H1 (cell line): ENCODE measurements around the gene ACER3. TPM values are rescaled to one million over a fixed set of nuclear protein-coding genes. Genes with fewer than 3 reads are reported as not detected.

ENCODE experiments used
- CTCF ChIA-PET: fragments of 300-600 bp; sonication (Branson Sonifier 250); formaldehyde crosslinking; loops from one replicate; lab custom pipeline; 2021; ENCODE audit not compliant: partially characterized antibody; lab: Charles Lee
- POLR2A ChIA-PET: fragments of 300-600 bp; sonication (Branson Sonifier 250); formaldehyde crosslinking; loops from one replicate; lab custom pipeline; 2021; ENCODE audit warnings: inconsistent platforms; ENCODE audit not compliant: partially characterized antibody; lab: Charles Lee
- DNase-seq, 2 experiments: peaks; one replicate each; pipeline versions ENCODE4 v3.0.0 to v3.0.0-alpha.2; 2010 to 2022; ENCODE audit warnings: low spot score in 2 of 2, low read depth in 1 of 2, mixed read lengths in 1 of 2
- FAIRE-seq: peaks from 2 replicates; lab custom pipeline; 2011; peaks lifted over from hg19 to GRCh38; lab: Jason Lieb, UNC
- H2AFZ ChIP-seq: 2 replicates; pipeline ENCODE4 v1.8.1; 2012; ENCODE audit warnings: low read length, inconsistent platforms
- H2AK5ac ChIP-seq: 2 replicates; pipeline ENCODE4 v1.6.1; 2013; ENCODE audit warnings: low read depth, low read length
- H2BK120ac ChIP-seq: replicated peaks from 2 replicates; pipeline ENCODE3; 2013; ENCODE audit warnings: low read depth, low read length, inconsistent platforms
- H2BK12ac ChIP-seq: 2 replicates; pipeline ENCODE4 v1.6.1; 2013; ENCODE audit warnings: low read depth, low read length
- H2BK15ac ChIP-seq: 2 replicates; pipeline ENCODE4 v1.6.1; 2013; ENCODE audit warnings: low read length
- H2BK20ac ChIP-seq: 2 replicates; pipeline ENCODE4 v1.6.1; 2013; ENCODE audit warnings: low read length
- H2BK5ac ChIP-seq: 2 replicates; pipeline ENCODE4 v1.6.1; 2013; ENCODE audit warnings: low read depth, low read length
- H3K14ac ChIP-seq: 2 replicates; pipeline ENCODE4 v1.6.1; 2013; ENCODE audit warnings: inconsistent platforms; ENCODE audit not compliant: insufficient read length
- H3K18ac ChIP-seq: 2 replicates; pipeline ENCODE4 v1.6.1; 2013; ENCODE audit warnings: low read length; ENCODE audit errors: extremely low read depth
- H3K23ac ChIP-seq: 2 replicates; pipeline ENCODE4 v1.6.1; 2013; ENCODE audit warnings: inconsistent platforms; ENCODE audit not compliant: insufficient read length
- H3K23me2 ChIP-seq: 2 replicates; pipeline ENCODE4 v1.6.1; 2013; ENCODE audit warnings: low read depth, low read length
- H3K27ac ChIP-seq: 2 replicates; pipeline ENCODE4 v1.6.1; 2011; ENCODE audit warnings: low read depth, low read length, inconsistent platforms
- H3K27me3 ChIP-seq, 4 experiments: replicated peaks in 1 of 4; 1 replicate in 1 of 4; 2 replicates in 3 of 4; pipeline versions ENCODE4 v1.6.1 to v1.8.1; 2011 to 2013; ENCODE audit warnings: low read length in 3 of 4, mild to moderate bottlenecking in 3 of 4, inconsistent platforms in 2 of 4, mixed read lengths in 2 of 4, moderate library complexity in 1 of 4; ENCODE audit not compliant: control insufficient read depth in 3 of 4, insufficient read depth in 3 of 4; ENCODE audit errors: extremely low read depth in 1 of 4
- H3K36me3 ChIP-seq, 4 experiments: 2 replicates each; pipeline versions ENCODE4 v1.6.1 to v1.8.1; 2011 to 2013; ENCODE audit warnings: mild to moderate bottlenecking in 4 of 4, low read length in 3 of 4, moderate library complexity in 2 of 4, control low read depth in 1 of 4, inconsistent platforms in 1 of 4; ENCODE audit not compliant: insufficient read depth in 4 of 4, control insufficient read depth in 2 of 4
- H3K4ac ChIP-seq: replicated peaks from 2 replicates; pipeline ENCODE3; 2013; ENCODE audit warnings: low read length, low read depth, mixed read lengths, inconsistent platforms; ENCODE audit not compliant: insufficient read length
- H3K4me1 ChIP-seq, 4 experiments: replicated peaks in 1 of 4; 1 replicate in 1 of 4; 2 replicates in 3 of 4; pipeline versions ENCODE4 v1.6.1 to v1.8.1; 2011 to 2013; ENCODE audit warnings: low read length in 3 of 4, inconsistent platforms in 2 of 4, mixed read lengths in 1 of 4; ENCODE audit not compliant: insufficient read depth in 4 of 4, control insufficient read depth in 3 of 4
- H3K4me2 ChIP-seq, 2 experiments: 2 replicates each; pipeline versions ENCODE4 v1.6.1 to v1.8.1; 2011 to 2013; ENCODE audit warnings: low read depth in 2 of 2, low read length in 2 of 2, control low read depth in 1 of 2, inconsistent platforms in 1 of 2, mild to moderate bottlenecking in 1 of 2; ENCODE audit not compliant: insufficient read depth in 1 of 2
- H3K4me3 ChIP-seq, 4 experiments: fragments of 200-600, 300-600 bp in 1 of 4; sonication (generic), shearing (Covaris generic), sonication (Bioruptor Twin) in 1 of 4; 2 replicates each; pipeline versions ENCODE4 v1.5.1 to v1.8.1; 2011 to 2016; ENCODE audit warnings: low read length in 4 of 4, low read depth in 3 of 4, control low read depth in 2 of 4, inconsistent platforms in 2 of 4, mild to moderate bottlenecking in 2 of 4, mixed read lengths in 1 of 4, moderate library complexity in 1 of 4; ENCODE audit not compliant: insufficient read depth in 2 of 4; ENCODE audit errors: extremely low read depth in 1 of 4
- H3K56ac ChIP-seq: replicated peaks from 2 replicates; pipeline ENCODE3; 2013; ENCODE audit warnings: low read depth, mild to moderate bottlenecking, mixed read lengths, low read length, inconsistent platforms; ENCODE audit not compliant: insufficient read length
- H3K79me1 ChIP-seq: 2 replicates; pipeline ENCODE4 v1.6.1; 2013; ENCODE audit warnings: low read depth, low read length, control low read depth
- H3K79me2 ChIP-seq, 2 experiments: 2 replicates each; pipeline versions ENCODE4 v1.6.1 to v1.8.1; 2012 to 2013; ENCODE audit warnings: low read length in 2 of 2, mild to moderate bottlenecking in 2 of 2, inconsistent platforms in 1 of 2; ENCODE audit not compliant: insufficient read depth in 2 of 2, control insufficient read depth in 1 of 2
- H3K9ac ChIP-seq, 4 experiments: replicated peaks in 1 of 4; 1 replicate in 1 of 4; 2 replicates in 3 of 4; pipeline versions ENCODE4 v1.6.1 to v1.8.1; 2011 to 2013; ENCODE audit warnings: low read depth in 3 of 4, low read length in 3 of 4, control low read depth in 2 of 4, mild to moderate bottlenecking in 2 of 4, moderate library complexity in 2 of 4, inconsistent platforms in 1 of 4; ENCODE audit errors: extremely low read depth in 1 of 4
- H3K9me3 ChIP-seq, 2 experiments: 2 replicates each; pipeline versions ENCODE4 v1.6.1 to v1.8.1; 2012 to 2013; ENCODE audit warnings: mild to moderate bottlenecking in 2 of 2, moderate library complexity in 2 of 2, control low read depth in 1 of 2, inconsistent platforms in 1 of 2, low read depth in 1 of 2, low read length in 1 of 2, mixed read lengths in 1 of 2; ENCODE audit not compliant: insufficient read depth in 2 of 2
- H4K20me1 ChIP-seq, 2 experiments: replicated peaks in 1 of 2; 2 replicates each; pipeline versions ENCODE3 to v1.8.1; 2011 to 2013; ENCODE audit warnings: inconsistent platforms in 2 of 2, low read length in 2 of 2, mild to moderate bottlenecking in 1 of 2; ENCODE audit not compliant: insufficient read depth in 2 of 2, control insufficient read depth in 1 of 2
- H4K5ac ChIP-seq: 2 replicates; pipeline ENCODE4 v1.6.1; 2013; ENCODE audit warnings: low read length, low read depth, mixed read lengths, inconsistent platforms; ENCODE audit not compliant: insufficient read length
- H4K8ac ChIP-seq: 2 replicates; pipeline ENCODE4 v1.8.0; 2013; ENCODE audit warnings: mild to moderate bottlenecking, moderate library complexity, low read length, inconsistent platforms; ENCODE audit not compliant: insufficient read depth; ENCODE audit errors: extremely low read depth
- H4K91ac ChIP-seq: replicated peaks from 2 replicates; pipeline ENCODE3; 2013; ENCODE audit warnings: low read length, mixed read lengths, inconsistent platforms; ENCODE audit not compliant: insufficient read length
- BRCA1 ChIP-seq: IDR thresholded peaks from 2 replicates; pipeline ENCODE4 v1.6.1; 2012; ENCODE audit warnings: low read depth, low read length, improper control_type of control experiment
- CBX5 ChIP-seq: fragments of 300-800, 300-1000 bp; sonication (generic); IDR thresholded peaks from 2 replicates; pipeline ENCODE4 v1.7.1; 2016; ENCODE audit warnings: antibody characterized with exemption, low read length, low read depth
- CREB1 ChIP-seq: IDR thresholded peaks from 2 replicates; pipeline ENCODE4 v1.6.1; 2012; ENCODE audit warnings: inconsistent platforms
- FOSL1 ChIP-seq: IDR thresholded peaks from 2 replicates; pipeline ENCODE4 v1.6.1; 2011; ENCODE audit warnings: mild to moderate bottlenecking, low read depth, low read length, moderate library complexity; ENCODE audit not compliant: insufficient read depth
- KDM4A ChIP-seq: IDR thresholded peaks from one replicate; pipeline ENCODE4 v1.7.1; 2012; ENCODE audit warnings: low read depth, mild to moderate bottlenecking, moderate library complexity, low read length, inconsistent platforms; ENCODE audit not compliant: severe bottlenecking
- PHF8 ChIP-seq: fragments of 200-600 bp; sonication (generic); conservative IDR thresholded peaks from 2 replicates; pipeline ENCODE4 v1.7.1; 2012; ENCODE audit warnings: low read depth, mild to moderate bottlenecking, inconsistent platforms, low read length, moderate library complexity
- POLR2AphosphoS5 ChIP-seq: IDR thresholded peaks from 2 replicates; pipeline ENCODE4 v1.6.1; 2011; ENCODE audit warnings: low read depth, low read length
- RFX5 ChIP-seq: IDR thresholded peaks from 2 replicates; pipeline ENCODE4 v1.6.1; 2011; ENCODE audit warnings: low read depth, low read length, improper control_type of control experiment, borderline replicate concordance
- SRF ChIP-seq: IDR thresholded peaks from 2 replicates; pipeline ENCODE4 v1.6.1; 2011; ENCODE audit warnings: mild to moderate bottlenecking, low read depth, low read length, moderate library complexity
- ZNF274 ChIP-seq: IDR thresholded peaks from 2 replicates; pipeline ENCODE4 v1.7.0; 2012; ENCODE audit warnings: low read length, borderline replicate concordance; ENCODE audit errors: extremely low read depth
- WGBS, 2 experiments: shearing (Covaris generic) in 1 of 2; methylation state at CpG; one replicate each; pipeline versions ENCODE4 v1.1.6 to v1.1.7; 2013 to 2015; ENCODE audit warnings: low lambda C conversion rate in 2 of 2, mixed read lengths in 2 of 2, inconsistent platforms in 1 of 2, low coverage in 1 of 2, missing lambda C conversion rate in 1 of 2; ENCODE audit not compliant: insufficient replicate concordance in 2 of 2, insufficient coverage in 1 of 2, insufficient read length in 1 of 2; ENCODE audit errors: extremely low coverage in 1 of 2, missing lambda C conversion rate in 1 of 2; 5-methylcytosine and 5-hydroxymethylcytosine counted together
- polyA plus RNA-seq, 7 experiments: library from polyadenylated mRNA; depleted of rRNA in 3 of 7; stranded (reverse) in 5 of 7; unstranded in 2 of 7; fragments of >200 nt in 5 of 7; fragments of 200-250 nt in 2 of 7; gene quantifications; 1 replicate in 5 of 7; 2 replicates in 1 of 7; 4 replicates in 1 of 7; pipeline versions ENCODE4 v1.2.1 to v1.2.3, GENCODE V29; 2011 to 2013; ENCODE audit warnings: missing spikeins in 2 of 7, mixed read lengths in 2 of 7
- total RNA-seq: library from RNA; stranded (reverse); fragmentation: NEBNext Ultra II Directional; extraction: Animal tissue kit (Norgen Biotek cat#: 25700); gene quantifications from 2 replicates; pipeline ENCODE4 v1.2.1, GENCODE V29; 2021
- TF ChIP-seq, protein P1 (sequence below): IDR thresholded peaks from 2 replicates; pipeline ENCODE4 v1.6.1; 2012; ENCODE audit warnings: low read length, inconsistent platforms

Gene ACER3
- total and polyA plus RNA-seq, 2 of the 8 experiments (the other 6 are each of a cell fraction or from before 2014, with no cell fraction given), result 5.7 to 16.2 TPM

DNA sequence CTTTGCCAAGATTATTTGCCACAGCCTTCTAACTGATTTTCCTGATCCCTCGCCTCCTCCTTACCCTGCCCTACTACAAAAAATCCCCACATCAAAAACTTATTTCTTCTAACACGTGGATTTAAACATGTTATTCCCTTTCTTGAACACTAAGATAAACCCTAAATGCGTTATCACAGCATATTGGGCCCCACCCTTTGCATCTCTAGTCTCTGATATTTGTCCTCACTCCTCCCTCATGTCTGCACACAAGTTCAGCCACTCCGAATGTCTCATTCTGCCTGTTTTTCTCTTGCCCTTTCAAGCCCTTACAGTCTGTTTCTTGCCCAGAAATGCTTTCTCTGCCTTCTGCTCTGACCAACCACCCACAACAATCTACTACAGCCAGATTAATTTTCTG, 10.6 kb upstream of the ACER3 start:
- no peak overlapping the region for H4K91ac ChIP-seq
- H2BK12ac ChIP-seq, result no peak overlapping the region
- no peaks in the 10 kb centered on the region for H3K23me2 ChIP-seq
- H2BK120ac ChIP-seq, result no peak overlapping the region
- DNase-seq (no peak), FAIRE-seq (no peak)
- H3K23ac ChIP-seq, result no peak overlapping the region
- WGBS, 2 experiments, result 70 to 100% methylated on average over 2 to 4 of the region's 4 CpGs
- H3K14ac ChIP-seq, result no peak overlapping the region
- no peaks in the 10 kb centered on the region for H3K36me3 ChIP-seq
- no peaks in the 10 kb centered on the region for H3K4me1 ChIP-seq
- POLR2A ChIA-PET, result interaction anchor here (1.1 kb wide), 1 partner anchor 10 kb away, joined by 4 read pairs; no protein-coding TSS in a partner anchor
- H2AFZ ChIP-seq, result no peak overlapping the region
- no peak overlapping the region for H2BK20ac ChIP-seq
- no peaks in the 10 kb centered on the region for H3K79me2 ChIP-seq
- no peak overlapping the region for H4K8ac ChIP-seq
- no peak overlapping the region for H3K4me3 ChIP-seq
- H3K27ac ChIP-seq, result no peak overlapping the region
- no peaks in the 10 kb centered on the region for H3K9me3 ChIP-seq
- H3K56ac ChIP-seq, result no peak overlapping the region
- no peak overlapping the region for H3K4ac ChIP-seq
- no peaks in the 10 kb centered on the region for H3K27me3 ChIP-seq
- H3K79me1 ChIP-seq, result no peaks in the 10 kb centered on the region
- CTCF ChIA-PET, result interaction anchor here (1.0 to 2.0 kb wide), 6 partner anchors 12 to 128 kb away, joined by 3 to 7 read pairs (median 4); no protein-coding TSS in a partner anchor
- H3K9ac ChIP-seq, result no peak overlapping the region
- H4K5ac ChIP-seq, result no peak overlapping the region
- H2AK5ac ChIP-seq, result no peak overlapping the region
- no peaks in the 10 kb centered on the region for H4K20me1 ChIP-seq
- no peak overlapping the region for H2BK15ac ChIP-seq
- no peak overlapping the region for H3K4me2 ChIP-seq
- H3K18ac ChIP-seq, result no peak overlapping the region
- H2BK5ac ChIP-seq, result no peak overlapping the region
- TF ChIP-seq ZNF274, result no peak
- no peak for TF ChIP-seq CBX5
- no peak for TF ChIP-seq KDM4A
- TF ChIP-seq CREB1, result no peak
- TF ChIP-seq, protein P1, sequence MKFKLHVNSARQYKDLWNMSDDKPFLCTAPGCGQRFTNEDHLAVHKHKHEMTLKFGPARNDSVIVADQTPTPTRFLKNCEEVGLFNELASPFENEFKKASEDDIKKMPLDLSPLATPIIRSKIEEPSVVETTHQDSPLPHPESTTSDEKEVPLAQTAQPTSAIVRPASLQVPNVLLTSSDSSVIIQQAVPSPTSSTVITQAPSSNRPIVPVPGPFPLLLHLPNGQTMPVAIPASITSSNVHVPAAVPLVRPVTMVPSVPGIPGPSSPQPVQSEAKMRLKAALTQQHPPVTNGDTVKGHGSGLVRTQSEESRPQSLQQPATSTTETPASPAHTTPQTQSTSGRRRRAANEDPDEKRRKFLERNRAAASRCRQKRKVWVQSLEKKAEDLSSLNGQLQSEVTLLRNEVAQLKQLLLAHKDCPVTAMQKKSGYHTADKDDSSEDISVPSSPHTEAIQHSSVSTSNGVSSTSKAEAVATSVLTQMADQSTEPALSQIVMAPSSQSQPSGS, result no peak
- no peak for TF ChIP-seq SRF
- TF ChIP-seq RFX5, result no peak
- no peak for TF ChIP-seq POLR2AphosphoS5
- TF ChIP-seq FOSL1, result no peak
- no peak for TF ChIP-seq PHF8
- TF ChIP-seq BRCA1, result no peak
